T-helper 22 cell (primary cell): Measurements from ENCODE around the gene ALDH1L1.

Experiments used
- DNase-seq: peaks from one replicate; pipeline ENCODE4 v3.0.0-alpha.2; 2020; ENCODE audit warnings: low read depth

The ALDH1L1 gene

DNA sequence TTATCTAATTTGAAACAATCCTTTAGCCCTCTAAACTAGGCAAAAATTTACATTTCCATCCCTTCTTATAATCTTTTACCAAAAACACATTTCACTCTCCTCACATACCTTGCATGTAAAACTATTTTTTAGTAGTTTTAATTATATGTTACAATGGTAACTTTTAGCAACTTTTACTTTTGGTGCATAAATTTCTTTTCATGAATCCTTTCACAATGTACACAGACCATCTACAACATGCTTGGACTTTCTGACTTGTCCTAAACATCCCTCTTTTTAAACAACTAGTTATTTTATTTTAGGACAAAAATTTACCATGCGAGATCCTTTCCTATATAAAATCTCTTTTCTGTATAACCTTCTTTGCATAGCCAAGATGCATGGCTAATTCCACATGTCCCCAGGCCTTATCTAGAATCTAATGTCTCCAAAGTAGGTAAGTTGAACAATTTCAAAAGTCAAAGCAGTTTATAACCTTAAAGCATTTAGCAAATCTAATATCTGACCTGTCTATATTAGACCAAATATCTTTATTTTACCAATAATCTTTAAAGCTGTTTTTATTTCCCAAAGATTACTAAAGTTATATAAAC, 14.4 kb upstream of the ALDH1L1 start:
- DNase-seq, result no peak

- no peak for DNase-seq
These were observed 10.9 kb upstream of the ALDH1L1 start for GRCh38 chr3:126191246-126191645.

GRCh38 chr3:126187920-126188319, 7.5 kb upstream of the ALDH1L1 start:
- DNase-seq, result no peak

GRCh38 chr3:126186749-126187148, 6.4 kb upstream of the ALDH1L1 start:
- no peak for DNase-seq

- DNase-seq, result no peak
These were observed 5.9 kb upstream of the ALDH1L1 start for GRCh38 chr3:126186271-126186670.

GRCh38 chr3:126184465-126185000, 4.1 kb upstream of the ALDH1L1 start:
- DNase-seq, result no peak

- DNase-seq, result no peak
These were observed 976 bp upstream of the ALDH1L1 start for GRCh38 chr3:126181398-126181725.

DNA sequence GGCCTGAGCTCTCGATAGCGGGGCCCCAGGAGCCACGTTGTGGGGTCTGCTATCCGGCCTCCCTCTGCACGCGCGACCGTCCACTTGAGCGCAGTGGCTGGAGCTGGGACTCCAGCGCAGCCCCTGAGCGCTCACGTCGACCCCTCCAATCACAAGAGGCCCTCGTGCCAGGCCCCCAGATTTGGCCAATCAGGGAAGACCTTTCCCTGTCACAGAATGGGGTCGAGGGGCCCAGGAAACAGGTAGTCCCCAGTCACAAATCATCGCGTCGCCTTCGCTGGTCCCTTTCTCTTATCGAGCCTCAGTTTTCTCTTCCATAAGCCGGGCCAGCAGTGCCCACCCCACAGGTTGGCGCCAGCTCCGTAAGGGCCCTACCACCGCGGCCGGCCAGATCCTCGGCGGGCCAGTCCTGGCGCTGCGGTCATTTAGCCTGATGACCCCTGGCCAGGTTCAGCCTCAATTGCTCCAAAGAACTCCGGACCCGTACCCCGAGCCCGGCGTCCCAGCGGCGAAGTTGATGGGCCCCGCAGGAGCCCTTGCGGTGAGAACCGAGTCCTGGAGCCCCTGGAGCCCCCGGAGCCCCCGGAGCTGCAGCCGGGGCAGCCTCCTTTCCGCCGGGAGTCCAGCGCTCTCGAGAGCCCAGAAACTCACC, 435 bp downstream of the ALDH1L1 start:
- DNase-seq, result no peak

- no peak for DNase-seq
These were observed 10.2 kb downstream of the ALDH1L1 start for GRCh38 chr3:126170073-126170777.

DNA sequence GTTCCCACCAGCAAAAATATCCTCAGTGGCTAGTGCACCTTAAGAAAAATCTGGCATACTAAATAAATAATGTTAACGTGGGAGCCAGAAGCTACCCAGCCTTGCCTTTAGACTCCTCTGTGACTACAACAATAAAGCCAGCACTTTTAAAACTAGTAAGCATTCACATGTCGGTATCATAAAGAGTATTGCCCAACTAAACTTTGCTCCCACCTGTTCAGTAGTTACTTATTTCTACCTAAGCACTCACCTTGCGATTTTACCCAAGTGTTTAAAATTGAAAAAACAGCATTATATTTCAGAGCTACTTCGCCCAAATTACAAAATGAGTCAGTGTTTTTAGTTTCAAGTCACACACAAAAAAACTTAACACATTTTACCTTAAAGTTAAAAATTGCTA, 12.8 kb downstream of the ALDH1L1 start:
- no peak for DNase-seq

- no peak for DNase-seq
These were observed 14.4 kb downstream of the ALDH1L1 start for GRCh38 chr3:126166009-126166408.

- no peak for DNase-seq
These were observed 19.1 kb downstream of the ALDH1L1 start for GRCh38 chr3:126161309-126161708.

DNA sequence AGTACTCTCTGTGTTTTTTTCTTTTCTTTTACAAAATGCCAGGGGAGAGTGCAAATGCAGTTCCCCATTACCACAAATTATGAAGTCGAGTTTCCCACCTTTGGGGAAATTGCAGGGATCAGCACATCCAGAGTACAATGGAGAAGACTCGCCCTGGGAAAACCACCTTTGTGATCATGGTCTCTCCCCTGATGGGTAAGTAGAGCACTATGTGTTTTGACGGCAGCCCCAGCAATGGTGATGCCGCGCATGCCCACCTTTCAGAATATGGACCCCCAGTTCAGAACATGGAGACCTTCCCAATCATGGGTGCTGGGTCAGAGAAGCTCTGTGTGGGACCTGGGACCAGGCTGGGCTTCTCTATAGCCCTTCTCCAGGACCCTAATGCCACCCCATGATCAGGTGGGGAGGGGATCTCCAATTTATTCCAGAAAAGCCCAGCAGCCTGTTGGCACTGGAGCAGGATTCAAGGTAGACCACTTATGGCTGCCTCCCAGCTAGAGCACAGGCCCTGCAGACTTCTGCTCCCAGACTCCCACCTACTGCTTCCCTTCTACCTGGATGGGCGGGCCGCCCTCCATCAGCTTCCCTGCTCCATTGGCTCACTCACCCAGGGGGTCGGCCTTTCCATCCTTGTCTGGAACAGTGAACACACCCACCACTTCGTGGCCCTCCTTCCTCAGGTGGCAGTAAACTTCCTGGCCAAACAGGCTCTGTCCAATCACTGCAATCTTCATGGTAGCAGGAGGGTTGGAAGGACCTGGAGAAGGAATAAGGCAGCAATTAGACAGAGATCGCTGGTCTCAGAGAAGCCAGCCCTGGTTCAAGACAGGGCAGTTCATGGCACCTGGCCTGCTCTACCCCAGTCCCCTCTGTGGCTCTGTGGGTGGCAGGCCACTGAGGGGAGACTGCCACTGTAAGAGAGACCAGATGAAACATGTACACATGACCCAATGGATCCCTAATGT, 19.9 kb downstream of the ALDH1L1 start:
- DNase-seq, result no peak

GRCh38 chr3:126159476-126159875, 20.9 kb downstream of the ALDH1L1 start:
- DNase-seq, result no peak

- no peak for DNase-seq
These were observed 21.4 kb downstream of the ALDH1L1 start for GRCh38 chr3:126158912-126159454.

DNA sequence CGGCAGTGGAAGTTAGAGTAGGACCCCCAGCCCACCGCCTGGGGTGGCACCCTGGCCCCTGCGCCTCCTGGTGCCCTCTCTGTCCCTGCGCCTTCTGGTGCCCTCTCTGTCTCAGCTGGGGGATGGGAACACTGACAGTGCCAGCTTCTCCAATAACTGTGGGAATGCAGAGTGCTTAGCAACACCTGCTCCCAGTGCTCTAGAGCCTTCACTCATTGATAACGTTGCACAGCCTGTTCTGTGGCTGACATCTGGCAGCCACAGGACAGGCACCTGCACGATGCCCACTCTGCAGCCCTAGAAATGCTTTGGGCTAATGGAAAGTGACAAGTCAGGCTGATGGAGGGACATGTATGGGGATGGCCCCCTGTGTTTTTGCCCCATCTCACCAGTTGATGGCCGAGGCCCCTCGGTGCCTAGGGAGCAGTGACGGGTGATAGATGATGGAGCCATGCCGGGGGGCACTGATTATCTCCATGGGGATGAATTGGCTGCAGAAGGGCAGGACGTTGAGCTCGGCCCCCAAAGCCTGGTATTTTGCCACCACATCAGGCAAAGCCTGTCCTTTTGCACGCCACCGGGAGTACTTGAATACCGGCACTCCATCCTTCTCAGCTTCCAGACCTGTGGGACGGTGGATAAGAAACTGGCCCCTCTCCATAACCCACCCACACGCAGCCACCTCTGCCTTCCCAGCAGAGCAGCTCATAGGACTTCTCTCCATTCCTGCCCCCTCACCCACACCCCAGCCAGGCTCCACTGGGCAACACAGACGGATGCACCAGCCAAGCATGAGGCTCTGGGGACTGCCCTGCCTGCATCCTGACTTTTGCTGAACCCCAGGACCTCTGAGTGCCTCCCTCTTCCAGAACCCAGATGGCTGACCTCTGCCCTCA, 22.1 kb downstream of the ALDH1L1 start:
- no peak for DNase-seq

DNA sequence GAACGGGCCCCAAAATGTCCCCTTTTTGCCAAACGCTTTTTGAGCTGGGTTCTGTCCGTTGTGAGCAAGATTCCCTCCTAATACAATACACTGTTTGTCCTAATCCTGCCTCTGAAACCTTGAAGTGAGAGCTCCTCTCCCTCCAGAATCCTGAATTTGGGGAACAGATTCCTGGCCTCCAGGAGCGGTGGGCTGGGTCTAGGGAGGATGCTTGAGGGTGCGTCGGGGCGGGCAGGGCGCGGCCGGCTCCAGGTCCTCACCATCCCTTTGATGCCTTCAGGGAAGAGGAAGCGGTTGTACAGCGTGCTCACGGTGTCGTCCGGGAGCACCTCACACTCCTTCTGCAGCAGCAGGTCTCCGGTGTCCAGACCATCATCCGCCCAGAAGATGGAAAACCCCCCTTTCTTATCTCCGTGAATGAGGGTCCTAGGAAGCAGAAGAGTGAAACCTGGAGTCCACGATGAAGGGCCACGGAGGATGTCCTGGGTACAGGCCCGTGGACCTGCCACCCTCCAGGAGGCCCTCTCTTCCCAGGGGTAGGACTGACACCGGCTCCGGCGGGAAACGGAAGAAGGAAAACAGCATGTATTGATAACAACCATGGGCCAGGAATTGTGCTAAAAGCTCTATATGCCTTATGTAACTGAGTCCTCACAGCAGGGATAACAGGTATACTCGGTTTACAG, 23.2 kb downstream of the ALDH1L1 start:
- DNase-seq, result no peak

GRCh38 chr3:126156468-126156867, 23.9 kb downstream of the ALDH1L1 start:
- no peak for DNase-seq

- DNase-seq, result no peak
These were observed 24.6 kb downstream of the ALDH1L1 start for GRCh38 chr3:126155819-126156218.

DNA sequence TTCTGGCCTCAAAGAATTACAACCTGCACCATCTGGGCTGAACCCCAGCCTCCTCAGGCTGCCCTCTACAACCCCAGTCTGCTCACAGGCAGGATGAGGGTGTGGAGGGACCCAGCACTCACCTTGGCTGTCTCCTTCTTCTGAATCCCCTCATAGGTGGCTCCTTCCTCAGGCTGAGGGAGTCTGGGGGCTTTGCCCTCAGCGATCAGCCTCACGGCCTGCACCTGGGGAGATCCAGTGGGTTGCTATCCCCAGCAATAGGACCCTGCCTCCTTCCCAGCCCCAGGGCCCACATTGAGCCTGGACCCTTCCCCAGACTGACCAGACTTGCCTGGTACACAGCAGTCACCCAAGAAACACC, 25.1 kb downstream of the ALDH1L1 start:
- DNase-seq, result no peak
